GM08714 (cell line): ENCODE results near the gene DTNA.
"Not testable (repeated sequence)": the region's sequence is repeated elsewhere in the genome, so short reads cannot be mapped to it uniquely, and the experiment has no call there.

ENCODE experiments used
- H3K4me3 ChIP-seq: fragments of 200-500 bp; sonication (Bioruptor generic); 2 replicates; pipeline ENCODE4 v1.5.1; 2014; ENCODE audit warnings: mild to moderate bottlenecking, low read length, inconsistent platforms
- ZNF274 ChIP-seq: IDR thresholded peaks from 2 replicates; pipeline ENCODE4 v1.6.1; 2012; ENCODE audit warnings: mild to moderate bottlenecking, low read depth, low read length

Gene DTNA

GRCh38 chr18:34707670-34708069 is 2.4 kb upstream of the DTNA start:
- TF ChIP-seq ZNF274, result no peak
- H3K4me3 ChIP-seq, result no peak overlapping the region

GRCh38 chr18:34709104-34709503 is 994 bp upstream of the DTNA start:
- TF ChIP-seq ZNF274, result no peak
- H3K4me3 ChIP-seq, result no peak overlapping the region

GRCh38 chr18:34710458-34710914 is 388 bp downstream of the DTNA start:
- H3K4me3 ChIP-seq, result no peak overlapping the region; the same call in 1 of the 2 replicates
- no peak for TF ChIP-seq ZNF274

GRCh38 chr18:34710934-34711333 is 836 bp downstream of the DTNA start:
- TF ChIP-seq ZNF274, result no peak
- no peak overlapping the region; the same call in 1 of the 2 replicates for H3K4me3 ChIP-seq

DNA sequence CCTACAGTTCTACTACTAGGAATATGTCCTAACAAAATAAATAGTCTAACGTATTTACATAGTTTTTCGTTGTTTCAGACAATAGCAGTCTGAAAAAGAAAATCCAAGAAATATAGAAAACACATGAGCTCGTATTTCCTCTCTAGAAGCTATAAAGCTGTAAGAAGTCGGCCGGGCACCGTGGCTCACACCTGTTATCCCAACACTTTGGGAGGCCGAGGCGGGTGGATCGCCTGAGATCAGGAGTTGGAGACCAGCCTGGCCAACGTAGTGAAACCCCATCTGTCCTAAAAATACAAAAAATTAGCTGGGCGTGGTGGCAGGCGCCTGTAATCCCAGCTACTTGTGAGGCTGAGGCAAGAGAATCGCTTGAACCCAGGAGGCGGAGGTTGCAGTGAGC is 6.0 kb downstream of the DTNA start:
- H3K4me3 ChIP-seq, result not testable (repeated sequence)

DNA sequence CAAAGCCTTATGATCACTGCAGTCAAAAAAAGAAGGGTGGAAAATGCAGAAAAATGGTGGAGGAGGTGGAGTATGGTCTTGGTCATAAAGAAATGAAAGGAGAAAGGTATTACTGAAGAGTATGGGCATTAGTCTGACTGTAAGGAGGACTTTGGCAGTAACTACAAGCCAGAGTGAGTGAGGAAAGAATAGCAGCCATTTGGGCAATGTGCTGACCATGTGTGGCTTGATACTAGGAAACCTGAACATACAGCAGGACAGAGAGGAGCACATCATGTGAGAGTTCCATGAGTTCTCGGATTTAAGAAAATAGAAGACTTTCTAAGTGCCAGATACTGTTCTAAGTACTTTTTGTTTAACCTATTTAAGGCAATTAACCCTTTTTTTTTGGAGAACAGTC is 8.5 kb downstream of the DTNA start:
- TF ChIP-seq ZNF274, result no peak
- H3K4me3 ChIP-seq, result no peak overlapping the region

GRCh38 chr18:34720220-34720619 is 10.1 kb downstream of the DTNA start:
- no peak overlapping the region for H3K4me3 ChIP-seq
- no peak for TF ChIP-seq ZNF274

DNA sequence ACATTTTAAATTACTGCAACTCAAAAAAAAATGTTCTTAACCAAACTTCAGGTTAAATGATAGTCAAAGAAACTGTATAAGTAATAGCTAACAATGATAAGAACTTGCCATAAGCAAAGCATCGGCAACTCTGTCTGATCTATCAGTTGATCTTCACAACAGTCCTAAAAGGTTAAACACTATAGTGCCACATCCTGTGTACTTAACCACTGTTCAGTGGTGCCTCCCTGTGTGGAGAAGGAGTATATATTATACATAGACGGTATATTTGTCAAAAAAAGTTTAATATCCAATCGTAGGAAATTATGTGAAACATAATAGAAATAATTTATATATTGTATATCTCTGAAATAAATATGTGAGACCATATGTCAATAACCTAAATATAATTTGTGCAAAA is 13.0 kb downstream of the DTNA start:
- TF ChIP-seq ZNF274, result no peak
- H3K4me3 ChIP-seq, result no peak overlapping the region

GRCh38 chr18:34725737-34726136 is 15.6 kb downstream of the DTNA start:
- H3K4me3 ChIP-seq, result not testable (repeated sequence)

DNA sequence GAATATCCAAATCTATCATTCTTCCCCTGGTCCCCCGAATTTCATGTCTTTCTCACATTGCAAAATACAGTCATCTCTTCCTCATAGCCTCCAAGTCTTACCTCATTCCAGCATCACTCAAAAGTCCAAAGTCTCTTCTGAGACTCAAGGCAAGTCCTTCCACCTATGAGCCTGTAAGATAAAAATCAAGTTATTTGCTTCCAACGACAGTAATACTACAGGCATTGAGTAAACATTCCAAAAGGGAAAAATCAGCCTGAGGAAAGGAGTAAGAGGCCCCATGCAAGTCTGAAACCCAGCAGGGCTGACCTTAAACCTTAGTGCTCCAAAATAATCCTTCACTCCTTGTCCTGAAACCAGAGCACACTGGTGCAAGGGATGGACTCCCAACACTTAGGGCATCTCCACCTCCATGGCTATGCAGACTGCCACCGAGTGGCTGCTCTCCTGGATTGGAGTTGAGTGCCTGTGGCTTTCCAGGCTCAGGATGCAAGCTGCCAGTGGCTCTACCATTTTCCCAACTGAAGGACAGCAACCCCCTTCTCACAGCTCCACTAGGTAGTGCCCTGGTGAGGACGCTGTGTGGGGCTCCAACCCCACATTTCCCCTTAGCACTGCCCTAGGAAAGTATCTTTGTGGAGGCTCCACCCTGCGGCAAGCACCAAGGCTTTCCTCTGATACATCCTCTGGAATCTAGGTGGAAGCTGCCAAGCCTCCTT is 16.3 kb downstream of the DTNA start:
- no peak for TF ChIP-seq ZNF274
- H3K4me3 ChIP-seq, result no peak overlapping the region

GRCh38 chr18:34729264-34729663 is 19.2 kb downstream of the DTNA start:
- no peak overlapping the region for H3K4me3 ChIP-seq
- no peak for TF ChIP-seq ZNF274

DNA sequence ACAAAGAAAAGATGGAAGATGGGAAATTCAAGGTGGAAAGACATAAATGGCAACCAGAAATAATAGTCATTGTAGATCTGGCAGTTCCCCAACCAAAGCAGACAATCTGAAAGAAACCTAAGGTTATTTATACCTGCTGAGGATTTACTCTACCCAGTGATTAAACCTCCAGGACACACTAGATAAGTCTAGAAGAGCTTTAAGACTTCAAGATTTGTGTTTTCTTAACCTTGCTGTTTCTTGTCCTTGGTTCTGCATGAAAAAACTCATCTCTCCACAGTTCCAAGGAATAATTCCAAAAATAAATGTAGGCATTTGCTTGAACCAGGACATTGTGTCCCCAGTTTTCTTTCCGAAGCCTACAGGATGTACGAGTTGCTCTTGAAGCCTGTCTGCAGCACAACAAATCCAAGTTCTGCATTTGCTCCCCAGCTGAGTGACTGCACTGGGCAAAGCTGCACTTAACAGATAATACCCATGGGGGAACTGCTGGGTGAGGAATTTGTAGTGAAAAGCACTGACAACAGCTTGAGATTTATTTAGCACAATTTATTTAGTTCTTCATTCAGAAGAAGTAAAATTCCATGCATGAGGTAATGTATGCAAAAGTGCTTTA is 19.8 kb downstream of the DTNA start:
- no peak overlapping the region for H3K4me3 ChIP-seq
- TF ChIP-seq ZNF274, result no peak

- no peak overlapping the region for H3K4me3 ChIP-seq
- no peak for TF ChIP-seq ZNF274
Observed at GRCh38 chr18:34730774-34731173, 20.7 kb downstream of the DTNA start.

- H3K4me3 ChIP-seq, result no peak overlapping the region
- TF ChIP-seq ZNF274, result no peak
Observed at GRCh38 chr18:34734056-34734455, 24.0 kb downstream of the DTNA start.

DNA sequence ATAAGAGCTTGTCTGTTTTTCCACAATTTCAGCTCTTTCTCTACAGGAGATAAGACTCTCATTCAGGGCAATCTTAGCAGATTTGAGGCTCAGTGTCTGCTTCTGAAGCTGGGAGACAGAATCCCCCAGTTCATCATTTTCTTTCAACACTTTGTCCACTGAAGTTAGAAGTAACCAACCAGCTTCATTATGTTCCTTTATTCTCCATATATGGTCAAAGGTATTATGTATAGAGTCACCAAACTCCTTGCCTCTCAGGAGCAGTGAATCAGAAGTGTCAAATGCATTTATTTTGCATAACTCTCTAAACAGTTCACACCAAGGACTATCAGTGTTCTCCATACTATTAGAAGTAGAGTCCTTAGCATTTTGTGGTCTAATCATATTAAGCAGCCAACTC is 24.4 kb downstream of the DTNA start:
- not testable (repeated sequence) for H3K4me3 ChIP-seq
